Measurements from ENCODE around the gene FUS. TPM values are rescaled to one million over a fixed set of nuclear protein-coding genes. Genes with fewer than 3 reads are reported as not detected.
A peak's percentile ranks its signal among the peaks of the same experiment; 100 is the strongest.

The FUS gene
- total RNA-seq, 3 donors from 2014 or later (not counting 1 experiment from before 2014, with no cell fraction given) = 872 to 934 (median 918) TPM

- Histone ChIP-seq H3K9me3 (ENCODE audit: control insufficient read depth, insufficient read depth, low read length) (no peaks in the 10 kb centered on the region), H3K4me1 (ENCODE audit: control insufficient read depth, insufficient read depth, low read length) (peaks cover 42% of the 10 kb centered on the region), H3K27ac (ENCODE audit: low read length) (peak overlapping the region; percentile 48), H3K4me3 (ENCODE audit: low read length) (no peak overlapping the region), H3K27me3 (ENCODE audit: control insufficient read depth, insufficient read depth, low read length) (no peaks in the 10 kb centered on the region), H3K36me3 (ENCODE audit: control insufficient read depth, insufficient read depth, low read length) (peaks cover 98% of the 10 kb centered on the region)
- DNase-seq (no peak), ATAC-seq (peak in 1 of 3 donors; percentile 9)
- peak overlapping the region; percentile 91 for H3K4me3 Mint-ChIP-seq
- WGBS (ENCODE audit: insufficient coverage) = 67% methylated on average over 2 of the region's 2 CpGs
- peaks cover 65% of the 10 kb centered on the region for H3K36me3 Mint-ChIP-seq
- peaks cover 82 to 90% of the 10 kb centered on the region in 2 donors for H3K4me1 Mint-ChIP-seq
- no peak for TF ChIP-seq CTCF (IDR thresholded peaks at IDR 0.05)
- intact Hi-C loops (cut with micrococcal nuclease) = loop anchor here (2.0 to 10.0 kb wide), 5 partner anchors 13 to 525 kb away; partner anchors contain the start of genes KAT8 and PYCARD
- no peaks in the 10 kb centered on the region for H3K27me3 Mint-ChIP-seq (ENCODE audit: low read depth in 2 of 2)
- peak overlapping the region; percentile 80 to 94 for H3K27ac Mint-ChIP-seq
- no peaks in the 10 kb centered on the region for H3K9me3 Mint-ChIP-seq
These were observed 9.5 kb downstream of the FUS start for GRCh38 chr16:31189412-31189778.

GRCh38 chr16:31190061-31190460, 10.1 kb downstream of the FUS start:
- Histone ChIP-seq H3K4me3 (ENCODE audit: low read length) (no peak overlapping the region), H3K27me3 (ENCODE audit: control insufficient read depth, insufficient read depth, low read length) (no peaks in the 10 kb centered on the region), H3K27ac (ENCODE audit: low read length) (no peak overlapping the region), H3K9me3 (ENCODE audit: control insufficient read depth, insufficient read depth, low read length) (no peaks in the 10 kb centered on the region), H3K36me3 (ENCODE audit: control insufficient read depth, insufficient read depth, low read length) (peaks cover 99% of the 10 kb centered on the region), H3K4me1 (ENCODE audit: control insufficient read depth, insufficient read depth, low read length) (peaks cover 36% of the 10 kb centered on the region)
- Mint-ChIP-seq H3K9me3 (no peaks in the 10 kb centered on the region), H3K27me3 (ENCODE audit: low read depth in 2 of 2) (no peaks in the 10 kb centered on the region), H3K27ac (peak overlapping the region; percentile 80 to 94), H3K36me3 (peaks cover 58% of the 10 kb centered on the region), H3K4me1 (peaks cover 79 to 83% of the 10 kb centered on the region in 2 donors), H3K4me3 (peak overlapping the region; percentile 91)
- no peak for TF ChIP-seq CTCF (IDR thresholded peaks at IDR 0.05)
- WGBS (ENCODE audit: insufficient coverage) = 96% methylated on average over 12 of the region's 12 CpGs
- peak in 1 of 2 donors; percentile 8 for DNase-seq
- intact Hi-C loops (cut with micrococcal nuclease) = no loop called here
- no peak for ATAC-seq

- no peak for TF ChIP-seq CTCF (IDR thresholded peaks at IDR 0.05)
- Histone ChIP-seq H3K4me3 (ENCODE audit: low read length) (no peak overlapping the region), H3K27ac (ENCODE audit: low read length) (no peak overlapping the region), H3K27me3 (ENCODE audit: control insufficient read depth, insufficient read depth, low read length) (no peaks in the 10 kb centered on the region), H3K9me3 (ENCODE audit: control insufficient read depth, insufficient read depth, low read length) (no peaks in the 10 kb centered on the region), H3K36me3 (ENCODE audit: control insufficient read depth, insufficient read depth, low read length) (peaks cover 98% of the 10 kb centered on the region), H3K4me1 (ENCODE audit: control insufficient read depth, insufficient read depth, low read length) (peaks cover 32% of the 10 kb centered on the region)
- ATAC-seq = no peak
- H3K4me3 Mint-ChIP-seq = peak overlapping the region; percentile 91
- H3K36me3 Mint-ChIP-seq = peaks cover 49% of the 10 kb centered on the region
- H3K27me3 Mint-ChIP-seq (ENCODE audit: low read depth in 2 of 2) = no peaks in the 10 kb centered on the region
- no peaks in the 10 kb centered on the region for H3K9me3 Mint-ChIP-seq
- DNase-seq = peak in 1 of 2 donors; percentile 18
- intact Hi-C loops (cut with micrococcal nuclease) = no loop called here
- 95% methylated on average over 17 of the region's 17 CpGs for WGBS (ENCODE audit: insufficient coverage)
- peak overlapping the region; percentile 80 to 94 for H3K27ac Mint-ChIP-seq
- H3K4me1 Mint-ChIP-seq = peaks cover 75 to 77% of the 10 kb centered on the region in 2 donors
These were observed 11.0 kb downstream of the FUS start for GRCh38 chr16:31190818-31191444.
